ENCODE measurements around the gene CLDN10. TPM values are rescaled to one million over a fixed set of nuclear protein-coding genes. Genes with fewer than 3 reads are reported as not detected.

CLDN10 gene
- total RNA-seq, 1 experiment from 2014 or later, result not detected

DNA sequence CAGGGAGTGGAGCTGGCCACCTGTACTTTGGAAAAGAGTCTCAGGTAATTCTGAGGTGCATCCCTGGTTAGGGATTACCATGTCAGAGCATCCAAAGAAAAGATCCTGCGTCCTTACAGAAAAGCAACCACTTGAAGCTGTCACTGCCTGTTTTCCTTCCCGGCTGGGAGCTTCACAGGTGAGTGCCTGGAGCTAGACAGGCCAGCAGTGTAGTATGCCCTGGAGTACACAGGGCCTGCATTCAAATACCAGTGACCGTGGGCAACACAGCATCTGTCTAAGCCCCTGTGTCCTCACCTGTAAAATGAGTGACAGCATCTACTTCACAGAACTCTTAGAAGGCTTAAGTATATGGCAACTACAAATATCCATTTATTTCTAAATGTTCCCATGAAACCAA lies 63.0 kb downstream of the CLDN10 start:
- POLR2A ChIA-PET, result interaction anchor here (0.6 kb wide), 1 partner anchor 94 kb away, joined by 3 read pairs; no protein-coding TSS in a partner anchor
- TF ChIP-seq, protein P1, sequence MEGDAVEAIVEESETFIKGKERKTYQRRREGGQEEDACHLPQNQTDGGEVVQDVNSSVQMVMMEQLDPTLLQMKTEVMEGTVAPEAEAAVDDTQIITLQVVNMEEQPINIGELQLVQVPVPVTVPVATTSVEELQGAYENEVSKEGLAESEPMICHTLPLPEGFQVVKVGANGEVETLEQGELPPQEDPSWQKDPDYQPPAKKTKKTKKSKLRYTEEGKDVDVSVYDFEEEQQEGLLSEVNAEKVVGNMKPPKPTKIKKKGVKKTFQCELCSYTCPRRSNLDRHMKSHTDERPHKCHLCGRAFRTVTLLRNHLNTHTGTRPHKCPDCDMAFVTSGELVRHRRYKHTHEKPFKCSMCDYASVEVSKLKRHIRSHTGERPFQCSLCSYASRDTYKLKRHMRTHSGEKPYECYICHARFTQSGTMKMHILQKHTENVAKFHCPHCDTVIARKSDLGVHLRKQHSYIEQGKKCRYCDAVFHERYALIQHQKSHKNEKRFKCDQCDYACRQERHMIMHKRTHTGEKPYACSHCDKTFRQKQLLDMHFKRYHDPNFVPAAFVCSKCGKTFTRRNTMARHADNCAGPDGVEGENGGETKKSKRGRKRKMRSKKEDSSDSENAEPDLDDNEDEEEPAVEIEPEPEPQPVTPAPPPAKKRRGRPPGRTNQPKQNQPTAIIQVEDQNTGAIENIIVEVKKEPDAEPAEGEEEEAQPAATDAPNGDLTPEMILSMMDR (IDR thresholded peaks at IDR 0.05; ENCODE audit: insufficient read depth in 1 of 2, low read depth in 1 of 2, low read length in 1 of 2, severe bottlenecking in 1 of 2, unreplicated experiment in 1 of 2), result no peak
- H3K9me3 Mint-ChIP-seq (ENCODE audit: unreplicated experiment), result no peaks in the 10 kb centered on the region
- Histone ChIP-seq H3K9me3 (no peaks in the 10 kb centered on the region), H3K36me3 (ENCODE audit: control insufficient read depth, insufficient read depth, low read length) (no peaks in the 10 kb centered on the region), H3K4me3 (ENCODE audit: low read depth, low read length) (no peak overlapping the region), H3K27me3 (replicated peaks; ENCODE audit: control insufficient read depth, insufficient read depth, low read length) (no peaks in the 10 kb centered on the region), H3K4me1 (no peaks in the 10 kb centered on the region)
- DNase-seq, result no peak
- no peak overlapping the region for H3K4me3 Mint-ChIP-seq (ENCODE audit: unreplicated experiment)
- intact Hi-C loops (cut with micrococcal nuclease; ENCODE audit: unreplicated experiment), result no loop called here
- no peaks in the 10 kb centered on the region for H3K4me1 Mint-ChIP-seq (ENCODE audit: low read depth, unreplicated experiment)
- CTCF ChIA-PET, result interaction anchor here (1.7 kb wide), 1 partner anchor 79 kb away, joined by 6 read pairs; no protein-coding TSS in a partner anchor
- no peak overlapping the region for H3K27ac Mint-ChIP-seq (ENCODE audit: unreplicated experiment)
- no TSS peak for BruUV-seq (replicated peaks)
- H3K36me3 Mint-ChIP-seq (ENCODE audit: insufficient read depth, unreplicated experiment), result no peaks in the 10 kb centered on the region
- no peaks in the 10 kb centered on the region for H3K27me3 Mint-ChIP-seq (ENCODE audit: insufficient read depth, unreplicated experiment)

DNA sequence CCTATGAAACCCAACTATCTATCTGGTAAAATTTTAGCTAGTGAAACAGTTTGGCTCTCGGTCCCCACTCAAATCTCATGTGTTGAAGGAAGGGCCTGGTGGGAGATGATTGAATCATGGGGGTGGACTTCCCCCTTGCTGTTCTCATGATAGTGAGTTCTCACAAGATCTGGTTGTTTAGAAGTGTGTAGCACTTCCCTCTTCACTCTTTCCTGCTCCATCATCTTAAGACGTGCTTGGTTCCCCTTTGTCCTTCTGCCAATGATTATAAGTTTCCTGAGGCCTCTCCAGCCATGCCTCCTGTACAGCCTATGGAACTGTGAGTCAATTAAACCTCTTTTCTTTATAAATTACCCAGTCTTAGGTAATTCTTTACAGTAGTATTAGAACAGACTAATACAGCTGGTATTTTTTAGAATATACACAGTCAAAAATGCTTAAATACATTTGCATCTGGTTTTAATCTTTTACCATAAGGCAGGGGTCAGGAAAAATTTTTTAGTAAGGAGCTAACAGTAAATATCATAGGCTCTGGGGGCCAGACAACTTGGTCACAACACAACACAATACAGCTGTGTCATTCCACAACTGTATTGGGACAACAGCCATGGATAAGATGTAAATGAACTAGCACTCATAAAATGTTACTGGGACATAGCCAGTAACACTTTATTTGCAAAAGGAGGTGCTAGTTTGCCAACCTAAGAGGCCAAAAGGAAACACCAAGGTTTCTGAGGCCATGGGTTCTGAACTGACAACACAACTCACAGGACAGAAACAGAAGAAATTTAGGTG lies 67.7 kb downstream of the CLDN10 start:
- Mint-ChIP-seq H3K36me3 (ENCODE audit: insufficient read depth, unreplicated experiment) (peaks cover 6% of the 10 kb centered on the region), H3K27ac (ENCODE audit: unreplicated experiment) (no peak overlapping the region), H3K27me3 (ENCODE audit: insufficient read depth, unreplicated experiment) (no peaks in the 10 kb centered on the region), H3K4me1 (ENCODE audit: low read depth, unreplicated experiment) (no peaks in the 10 kb centered on the region), H3K4me3 (ENCODE audit: unreplicated experiment) (no peak overlapping the region), H3K9me3 (ENCODE audit: unreplicated experiment) (no peaks in the 10 kb centered on the region)
- ChIA-PET POLR2A (no interaction called here), CTCF (interaction anchor here (0.6 kb wide), 1 partner anchor 46 kb away, joined by 3 read pairs; no protein-coding TSS in a partner anchor)
- Histone ChIP-seq H3K27me3 (replicated peaks; ENCODE audit: control insufficient read depth, insufficient read depth, low read length) (no peaks in the 10 kb centered on the region), H3K4me1 (no peaks in the 10 kb centered on the region), H3K9me3 (no peaks in the 10 kb centered on the region), H3K36me3 (ENCODE audit: control insufficient read depth, insufficient read depth, low read length) (no peaks in the 10 kb centered on the region), H3K4me3 (ENCODE audit: low read depth, low read length) (no peak overlapping the region)
- TF ChIP-seq, protein P1 (IDR thresholded peaks at IDR 0.05; ENCODE audit: insufficient read depth in 1 of 2, low read depth in 1 of 2, low read length in 1 of 2, severe bottlenecking in 1 of 2, unreplicated experiment in 1 of 2), result no peak
- intact Hi-C loops (cut with micrococcal nuclease; ENCODE audit: unreplicated experiment), result no loop called here
- BruUV-seq (replicated peaks), result no TSS peak
- DNase-seq, result no peak

DNA sequence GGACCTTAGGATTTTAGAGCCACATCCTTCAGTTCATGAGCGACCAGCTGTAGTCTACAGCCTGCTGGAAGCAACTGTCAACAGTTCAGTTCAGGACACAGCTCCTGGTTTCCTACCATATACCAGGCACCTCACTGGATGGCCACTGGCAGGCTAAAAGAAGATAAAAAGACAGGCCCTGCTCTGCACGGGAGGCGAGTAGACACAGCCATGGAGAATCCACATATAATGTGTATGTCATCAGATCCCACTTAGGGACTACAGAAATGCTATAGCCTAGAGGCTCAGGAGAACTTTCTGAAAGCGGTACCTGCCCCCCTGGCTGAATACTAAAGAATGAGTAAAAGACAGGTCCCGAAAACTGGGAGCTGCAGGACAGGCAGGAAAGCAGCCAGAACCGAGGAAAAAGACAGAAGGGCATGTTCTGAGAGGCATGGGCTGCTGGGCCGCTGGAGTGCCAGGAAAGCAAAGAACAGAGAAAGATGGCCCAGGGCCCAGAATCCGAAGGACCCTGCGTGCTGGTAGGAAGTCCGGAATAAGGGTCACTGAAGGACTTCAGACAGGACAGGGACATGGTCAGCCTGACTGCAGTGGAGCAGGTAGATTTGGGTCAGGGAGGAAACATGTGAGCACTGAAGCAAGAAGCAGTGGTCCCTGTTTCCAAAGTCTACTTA lies 68.4 kb downstream of the CLDN10 start:
- H3K27me3 Mint-ChIP-seq (ENCODE audit: insufficient read depth, unreplicated experiment), result no peaks in the 10 kb centered on the region
- intact Hi-C loops (cut with micrococcal nuclease; ENCODE audit: unreplicated experiment), result no loop called here
- no peaks in the 10 kb centered on the region for H3K27me3 ChIP-seq (replicated peaks; ENCODE audit: control insufficient read depth, insufficient read depth, low read length)
- H3K27ac Mint-ChIP-seq (ENCODE audit: unreplicated experiment), result no peak overlapping the region
- TF ChIP-seq, protein P1 (IDR thresholded peaks at IDR 0.05; ENCODE audit: insufficient read depth in 1 of 2, low read depth in 1 of 2, low read length in 1 of 2, severe bottlenecking in 1 of 2, unreplicated experiment in 1 of 2), result no peak
- H3K4me1 ChIP-seq, result no peaks in the 10 kb centered on the region
- no peak for DNase-seq
- no peak overlapping the region for H3K4me3 Mint-ChIP-seq (ENCODE audit: unreplicated experiment)
- no peaks in the 10 kb centered on the region for H3K36me3 ChIP-seq (ENCODE audit: control insufficient read depth, insufficient read depth, low read length)
- CTCF ChIA-PET, result no interaction called here
- H3K36me3 Mint-ChIP-seq (ENCODE audit: insufficient read depth, unreplicated experiment), result peaks cover 6% of the 10 kb centered on the region
- BruUV-seq (replicated peaks), result no TSS peak
- H3K9me3 ChIP-seq, result no peaks in the 10 kb centered on the region
- no peak overlapping the region for H3K4me3 ChIP-seq (ENCODE audit: low read depth, low read length)
- POLR2A ChIA-PET, result no interaction called here
- peaks cover 5% of the 10 kb centered on the region for H3K9me3 Mint-ChIP-seq (ENCODE audit: unreplicated experiment)
- no peaks in the 10 kb centered on the region for H3K4me1 Mint-ChIP-seq (ENCODE audit: low read depth, unreplicated experiment)
